Activated T-helper 2 cell treated with anti-CD3 and anti-CD28 coated beads, Interferon-gamma antibody, Interleukin-2, Interleukin-4, amounts not matched to agents 10 μg/mL and 5 μg/mL and 100 μg/mL, durations not matched to agents 14 hours and 24 hours and 36 hours (primary cell): ENCODE measurements around the gene LTBR. TPM values are rescaled to one million over a fixed set of nuclear protein-coding genes. Genes with fewer than 3 reads are reported as not detected.
"Not testable (repeated sequence)": the region's sequence is repeated elsewhere in the genome, so short reads cannot be mapped to it uniquely, and the experiment has no call there.

Source experiments
- DNase-seq: peaks from one replicate; pipeline ENCODE4 v3.0.0; 2021; ENCODE audit warnings: low spot score
- H3K27ac Mint-ChIP-seq: one replicate; pipeline ENCODE4 v1.8.0; 2021; ENCODE audit warnings: mixed read lengths
- H3K27me3 Mint-ChIP-seq: one replicate; pipeline ENCODE4 v1.8.0; 2021; ENCODE audit warnings: low read depth, mixed read lengths
- H3K36me3 Mint-ChIP-seq: one replicate; pipeline ENCODE4 v1.8.0; 2021; ENCODE audit warnings: low read depth, mixed read lengths
- H3K4me1 Mint-ChIP-seq: one replicate; pipeline ENCODE4 v1.8.0; 2021; ENCODE audit warnings: low read depth, mixed read lengths
- H3K4me3 Mint-ChIP-seq: one replicate; pipeline ENCODE4 v1.8.0; 2021; ENCODE audit warnings: low read depth, mild to moderate bottlenecking, moderate library complexity, mixed read lengths
- H3K9me3 Mint-ChIP-seq: one replicate; pipeline ENCODE4 v1.8.0; 2021; ENCODE audit warnings: mixed read lengths
- intact Hi-C: fragments of 100-400 bp; cut with micrococcal nuclease; formaldehyde crosslinking; loops from one replicate; pipeline ENCODE4 v1.15.1; 2023
- total RNA-seq: library from RNA; stranded (reverse); gene quantifications from 2 replicates; pipeline ENCODE4 v1.2.3, GENCODE V29; 2022

Gene LTBR
- total RNA-seq, 1 donor from 2014 or later: 0.50 TPM

GRCh38 chr12:6407236-6407954 lies 23.4 kb downstream of the LTBR start:
- H3K9me3 Mint-ChIP-seq: no peaks in the 10 kb centered on the region
- H3K27ac Mint-ChIP-seq: no peak overlapping the region
- H3K4me1 Mint-ChIP-seq: no peaks in the 10 kb centered on the region
- peaks cover 14% of the 10 kb centered on the region for H3K27me3 Mint-ChIP-seq
- H3K36me3 Mint-ChIP-seq: no peaks in the 10 kb centered on the region
- intact Hi-C loops: no loop called here
- H3K4me3 Mint-ChIP-seq: no peak overlapping the region
- DNase-seq: no peak

DNA sequence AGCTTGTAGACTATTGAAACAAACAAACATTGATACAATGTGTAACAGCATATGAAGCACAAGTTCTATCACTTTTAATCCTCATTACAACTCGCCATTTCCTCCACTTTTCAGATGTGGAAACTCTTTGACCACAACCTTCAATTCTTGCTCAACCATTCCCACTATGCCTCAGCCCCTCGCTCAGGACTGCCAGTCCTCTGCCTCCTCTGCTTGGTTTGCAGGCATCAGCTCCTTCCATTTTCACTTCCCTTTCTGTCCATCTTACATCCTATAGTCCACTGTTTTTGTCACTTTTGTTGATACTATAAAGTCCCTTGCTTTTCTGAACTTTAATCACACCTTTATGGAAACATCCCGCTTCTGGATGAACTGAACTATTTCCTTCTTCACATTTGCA lies 32.6 kb downstream of the LTBR start:
- Mint-ChIP-seq H3K9me3 (no peaks in the 10 kb centered on the region), H3K4me3 (no peak overlapping the region), H3K27ac (no peak overlapping the region), H3K4me1 (peaks cover 14% of the 10 kb centered on the region), H3K27me3 (peaks cover 2% of the 10 kb centered on the region), H3K36me3 (no peaks in the 10 kb centered on the region)
- no peak for DNase-seq
- intact Hi-C loops: no loop called here

- Mint-ChIP-seq H3K27ac (no peak overlapping the region), H3K4me3 (no peak overlapping the region), H3K4me1 (peaks cover 20% of the 10 kb centered on the region), H3K27me3 (peaks cover 2% of the 10 kb centered on the region), H3K36me3 (no peaks in the 10 kb centered on the region), H3K9me3 (no peaks in the 10 kb centered on the region)
- intact Hi-C loops: no loop called here
- DNase-seq: no peak
Observed at GRCh38 chr12:6418796-6419195, 34.8 kb downstream of the LTBR start.

DNA sequence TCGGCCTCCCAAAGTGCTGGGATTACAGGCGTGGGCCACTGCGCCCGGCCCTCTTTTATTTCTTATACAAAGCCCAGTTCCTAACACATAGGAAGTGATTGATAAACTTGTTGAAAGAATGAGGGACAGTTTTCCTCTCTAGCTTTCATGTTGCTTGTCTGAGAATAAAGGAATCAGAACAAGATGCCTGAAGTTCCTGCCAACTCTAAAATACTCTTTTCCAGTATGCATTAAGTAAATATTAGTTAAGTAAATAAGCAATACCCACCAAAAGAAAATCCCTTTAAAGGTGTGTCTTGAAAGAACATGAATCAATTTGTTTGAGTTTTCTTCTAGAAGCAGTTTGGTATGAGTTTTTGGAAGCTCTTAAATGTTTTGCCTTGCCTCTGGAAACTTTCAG lies 36.4 kb downstream of the LTBR start:
- H3K4me1 Mint-ChIP-seq: peaks cover 24% of the 10 kb centered on the region
- intact Hi-C loops: loop anchor here (5.0 kb wide), 1 partner anchor 137 kb away; the partner anchor contains the start of gene IFFO1
- no peak overlapping the region for H3K4me3 Mint-ChIP-seq
- H3K27me3 Mint-ChIP-seq: peaks cover 2% of the 10 kb centered on the region
- DNase-seq: no peak
- H3K27ac Mint-ChIP-seq: no peak overlapping the region
- H3K36me3 Mint-ChIP-seq: no peaks in the 10 kb centered on the region
- no peaks in the 10 kb centered on the region for H3K9me3 Mint-ChIP-seq

DNA sequence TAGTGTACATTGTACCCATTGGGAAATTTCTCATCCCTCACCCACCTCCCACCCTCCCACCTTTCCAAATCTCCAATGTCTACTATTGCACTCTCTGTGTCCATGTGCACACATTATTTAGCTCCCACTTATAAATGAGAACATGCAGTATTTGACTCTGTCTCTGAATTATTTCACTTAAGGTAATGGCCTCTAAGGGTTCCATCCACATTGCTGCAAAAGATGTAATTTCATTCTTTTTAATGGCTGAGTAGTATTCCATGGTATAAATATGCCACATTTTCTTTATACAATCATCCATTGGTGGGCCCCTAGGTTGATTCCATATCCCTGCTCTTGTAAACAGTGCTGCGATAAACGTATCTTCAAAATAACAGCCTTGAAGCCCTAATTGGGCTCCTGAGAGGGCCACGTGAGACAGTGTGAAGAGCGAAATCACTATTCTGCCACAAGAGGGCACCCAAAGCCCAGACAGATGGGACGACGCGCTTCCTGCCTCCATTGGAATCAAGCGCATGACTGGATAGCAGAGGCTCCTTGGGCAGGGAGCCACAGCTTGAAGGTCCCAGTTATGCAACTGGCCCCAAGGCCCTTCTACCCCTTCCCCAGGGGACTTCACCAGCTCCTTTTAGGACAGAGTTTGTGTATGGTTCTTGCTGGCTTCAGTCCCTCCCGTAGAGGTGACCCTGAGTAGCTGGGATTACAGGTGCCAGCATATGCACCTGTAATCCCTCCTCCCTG lies 39.5 kb downstream of the LTBR start:
- intact Hi-C loops: loop anchor here (1.0 to 5.0 kb wide), 4 partner anchors 42 to 134 kb away; partner anchors contain the start of genes IFFO1 and NCAPD2
- peak; percentile 71 for DNase-seq
- Mint-ChIP-seq H3K36me3 (no peaks in the 10 kb centered on the region), H3K27me3 (peaks cover 2% of the 10 kb centered on the region), H3K9me3 (no peaks in the 10 kb centered on the region), H3K4me3 (no peak overlapping the region), H3K4me1 (peaks cover 40% of the 10 kb centered on the region), H3K27ac (peak overlapping the region; percentile 46)

DNA sequence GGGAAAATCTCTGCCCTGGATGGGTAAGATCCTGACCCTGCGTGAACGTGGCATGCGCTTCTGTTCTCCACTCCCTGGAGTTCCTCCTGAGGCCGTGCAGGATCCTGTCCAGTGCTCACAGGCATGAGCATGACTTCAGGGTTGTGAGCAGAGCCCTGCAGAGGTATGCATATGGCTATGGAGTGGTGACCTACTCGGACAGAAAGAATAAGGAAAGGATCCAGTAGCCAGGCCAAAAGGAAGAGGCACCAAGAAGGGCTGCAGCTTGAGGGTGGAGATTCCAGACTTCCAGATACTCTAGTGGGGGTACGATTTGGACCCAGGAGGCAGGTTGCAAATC lies 40.0 kb downstream of the LTBR start:
- H3K36me3 Mint-ChIP-seq: no peaks in the 10 kb centered on the region
- H3K4me3 Mint-ChIP-seq: no peak overlapping the region
- DNase-seq: no peak
- H3K4me1 Mint-ChIP-seq: peaks cover 41% of the 10 kb centered on the region
- intact Hi-C loops: loop anchor here (5.0 kb wide), 1 partner anchor 133 kb away; the partner anchor contains the start of gene IFFO1
- H3K27me3 Mint-ChIP-seq: peaks cover 2% of the 10 kb centered on the region
- H3K9me3 Mint-ChIP-seq: no peaks in the 10 kb centered on the region
- peak overlapping the region; percentile 46 for H3K27ac Mint-ChIP-seq

GRCh38 chr12:6424866-6425265 lies 40.9 kb downstream of the LTBR start:
- Mint-ChIP-seq H3K4me3 (no peak overlapping the region), H3K9me3 (no peaks in the 10 kb centered on the region), H3K27me3 (peaks cover 2% of the 10 kb centered on the region), H3K4me1 (peaks cover 44% of the 10 kb centered on the region), H3K27ac (peak overlapping the region; percentile 62), H3K36me3 (no peaks in the 10 kb centered on the region)
- intact Hi-C loops: loop anchor here (5.0 kb wide), 2 partner anchors 88 to 132 kb away; partner anchors contain the start of gene IFFO1
- DNase-seq: no peak

DNA sequence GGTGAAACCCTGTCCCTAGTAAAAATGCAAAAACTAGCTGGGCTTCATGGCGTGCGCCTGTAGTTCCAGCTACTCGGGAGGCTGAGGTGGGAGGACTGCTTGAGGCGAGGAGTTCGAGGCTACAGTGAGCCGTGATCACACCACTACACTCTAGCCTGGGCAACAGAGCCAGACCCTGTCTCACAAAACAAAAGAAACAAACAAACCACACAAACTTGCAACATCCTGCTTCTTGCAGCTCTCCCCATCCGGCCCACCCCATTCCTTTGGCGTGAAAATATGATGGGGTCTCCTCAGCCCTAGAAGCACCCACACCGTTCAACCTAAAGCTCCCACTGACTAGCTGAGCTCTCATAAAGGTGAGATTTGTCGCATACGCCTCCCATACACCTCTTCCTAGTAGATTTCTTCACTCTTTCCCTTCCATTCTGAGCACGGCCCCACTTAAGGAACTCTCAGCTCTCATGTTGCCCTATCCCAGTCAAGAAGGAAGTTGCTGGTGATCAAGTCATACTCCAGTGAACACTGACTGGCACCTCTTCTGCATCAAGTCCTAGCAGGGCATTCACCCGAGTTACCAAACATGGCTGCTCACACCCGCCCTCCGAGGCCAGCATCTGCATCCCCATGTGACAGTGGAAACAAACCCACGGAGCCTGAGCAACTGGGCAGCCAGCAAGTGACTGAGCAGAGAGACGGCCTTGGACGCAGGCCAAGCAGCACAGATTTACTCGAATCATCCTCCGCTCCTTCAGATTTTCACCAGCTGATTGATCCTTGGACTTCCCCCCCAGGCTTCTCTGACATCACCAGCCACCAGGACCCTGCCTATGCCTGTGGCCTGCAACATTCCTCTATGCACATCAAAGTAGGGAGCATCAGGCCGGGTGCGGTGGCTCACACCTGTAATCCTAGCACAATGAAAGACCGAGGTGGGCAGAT lies 41.9 kb downstream of the LTBR start:
- intact Hi-C loops: loop anchor here (5.0 kb wide), 1 partner anchor 89 kb away; no protein-coding TSS in a partner anchor
- Mint-ChIP-seq H3K27ac (peak overlapping the region; percentile 97), H3K9me3 (no peaks in the 10 kb centered on the region), H3K4me3 (peak overlapping the region; percentile 2), H3K4me1 (peaks cover 54% of the 10 kb centered on the region), H3K27me3 (peaks cover under 1% of the 10 kb centered on the region), H3K36me3 (no peaks in the 10 kb centered on the region)
- no peak for DNase-seq

DNA sequence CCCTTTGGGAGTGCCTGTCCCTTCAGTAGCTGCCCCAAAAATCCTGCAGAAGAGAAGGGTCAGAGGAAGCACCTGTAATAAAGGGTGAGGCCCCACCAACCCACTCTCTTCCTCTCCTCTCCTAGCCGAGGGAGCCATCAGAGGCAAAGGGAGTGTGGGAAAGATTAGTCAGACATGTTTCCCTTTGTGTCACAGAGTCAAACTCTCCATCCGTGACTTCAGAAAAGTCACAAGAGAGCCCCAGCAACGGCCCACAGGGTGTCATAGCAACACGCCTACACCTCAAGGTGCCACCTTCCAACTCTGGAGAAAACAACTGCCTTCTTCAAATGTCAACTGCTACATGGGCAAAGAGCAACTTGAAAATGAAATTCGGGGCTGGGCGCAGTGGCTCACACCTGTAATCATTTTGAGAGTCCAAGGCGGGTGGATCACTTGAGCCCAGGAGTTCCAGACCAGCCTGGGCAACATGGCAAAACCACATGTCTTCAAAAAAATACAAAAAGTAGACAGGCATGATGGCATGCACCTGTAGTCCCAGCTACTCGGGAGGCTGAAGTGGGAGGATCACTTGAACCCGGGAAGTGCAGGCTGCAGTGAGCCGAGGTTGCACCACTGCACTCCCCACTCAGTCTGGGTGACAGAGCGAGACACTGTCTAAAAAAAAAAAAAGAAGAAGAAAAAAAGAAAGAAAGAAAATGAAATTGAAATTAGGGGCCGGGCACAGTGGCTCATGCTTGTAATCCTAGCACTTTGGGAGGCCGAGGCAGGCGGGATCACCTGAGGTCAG lies 43.1 kb downstream of the LTBR start:
- DNase-seq: peak; percentile 79
- Mint-ChIP-seq H3K27me3 (no peaks in the 10 kb centered on the region), H3K4me1 (peaks cover 60% of the 10 kb centered on the region), H3K9me3 (no peaks in the 10 kb centered on the region), H3K4me3 (peak overlapping the region; percentile 71), H3K36me3 (no peaks in the 10 kb centered on the region), H3K27ac (peak overlapping the region; percentile 97)
- intact Hi-C loops: loop anchor here (1.0 to 5.0 kb wide), 7 partner anchors 16 to 107 kb away; partner anchors contain the start of genes GAPDH, NCAPD2, TAPBPL and VAMP1

- H3K27me3 Mint-ChIP-seq, H3K4me3 Mint-ChIP-seq, DNase-seq, H3K36me3 Mint-ChIP-seq, H3K9me3 Mint-ChIP-seq: not testable (repeated sequence)
- Mint-ChIP-seq H3K4me1 (peaks cover 64% of the 10 kb centered on the region), H3K27ac (peak overlapping the region; percentile 97)
- intact Hi-C loops: loop anchor here (1.0 to 5.0 kb wide), 7 partner anchors 16 to 107 kb away; partner anchors contain the start of genes GAPDH, NCAPD2, TAPBPL and VAMP1
Observed at GRCh38 chr12:6427796-6428195, 43.8 kb downstream of the LTBR start.

- no peak for DNase-seq
- Mint-ChIP-seq H3K4me1 (peaks cover 63% of the 10 kb centered on the region), H3K36me3 (no peaks in the 10 kb centered on the region), H3K4me3 (no peak overlapping the region), H3K9me3 (no peaks in the 10 kb centered on the region), H3K27me3 (no peaks in the 10 kb centered on the region), H3K27ac (peak overlapping the region; percentile 97)
- intact Hi-C loops: loop anchor here (5.0 kb wide), 1 partner anchor 91 kb away; no protein-coding TSS in a partner anchor
Observed at GRCh38 chr12:6428326-6428725, 44.4 kb downstream of the LTBR start.
